ENCODE measurements around the gene NOCT.
"Not testable (repeated sequence)": the region's sequence is repeated elsewhere in the genome, so short reads cannot be mapped to it uniquely, and the experiment has no call there.

NOCT gene

DNA sequence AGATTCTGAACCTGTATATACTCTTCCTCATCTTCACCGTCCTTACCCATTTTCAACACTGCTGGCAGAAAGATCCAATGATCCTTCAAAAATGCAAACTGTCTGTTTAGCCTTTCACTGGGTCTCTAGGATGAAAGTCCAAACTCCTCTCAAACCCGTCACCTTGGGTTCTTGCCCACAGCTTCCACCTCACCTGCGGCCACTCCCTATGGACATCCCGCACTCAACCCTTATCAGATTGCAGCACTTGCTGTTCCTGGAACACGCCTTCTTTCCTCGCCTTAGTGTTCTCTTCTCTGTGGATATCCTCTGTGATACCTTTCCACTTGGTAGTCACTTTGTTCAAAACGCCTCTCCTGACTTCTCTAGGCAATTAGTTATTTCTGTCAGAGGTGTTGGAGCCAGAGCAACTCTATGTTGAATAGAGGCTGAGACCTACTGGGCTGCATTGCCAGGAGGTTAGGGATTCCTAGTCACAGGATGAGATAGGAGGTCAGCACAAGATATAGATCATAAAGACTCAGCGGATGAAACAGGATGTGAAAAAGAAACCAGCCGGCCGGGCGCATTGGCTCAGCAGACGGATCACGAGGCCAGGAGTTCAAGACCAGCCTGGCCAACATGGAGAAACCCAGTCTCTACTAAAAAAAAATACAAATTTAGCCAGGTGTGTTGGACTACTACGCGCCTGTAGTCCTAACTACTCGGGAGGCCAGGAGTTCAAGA is 4.2 kb upstream of the NOCT start:
- no peak for DNase-seq

DNA sequence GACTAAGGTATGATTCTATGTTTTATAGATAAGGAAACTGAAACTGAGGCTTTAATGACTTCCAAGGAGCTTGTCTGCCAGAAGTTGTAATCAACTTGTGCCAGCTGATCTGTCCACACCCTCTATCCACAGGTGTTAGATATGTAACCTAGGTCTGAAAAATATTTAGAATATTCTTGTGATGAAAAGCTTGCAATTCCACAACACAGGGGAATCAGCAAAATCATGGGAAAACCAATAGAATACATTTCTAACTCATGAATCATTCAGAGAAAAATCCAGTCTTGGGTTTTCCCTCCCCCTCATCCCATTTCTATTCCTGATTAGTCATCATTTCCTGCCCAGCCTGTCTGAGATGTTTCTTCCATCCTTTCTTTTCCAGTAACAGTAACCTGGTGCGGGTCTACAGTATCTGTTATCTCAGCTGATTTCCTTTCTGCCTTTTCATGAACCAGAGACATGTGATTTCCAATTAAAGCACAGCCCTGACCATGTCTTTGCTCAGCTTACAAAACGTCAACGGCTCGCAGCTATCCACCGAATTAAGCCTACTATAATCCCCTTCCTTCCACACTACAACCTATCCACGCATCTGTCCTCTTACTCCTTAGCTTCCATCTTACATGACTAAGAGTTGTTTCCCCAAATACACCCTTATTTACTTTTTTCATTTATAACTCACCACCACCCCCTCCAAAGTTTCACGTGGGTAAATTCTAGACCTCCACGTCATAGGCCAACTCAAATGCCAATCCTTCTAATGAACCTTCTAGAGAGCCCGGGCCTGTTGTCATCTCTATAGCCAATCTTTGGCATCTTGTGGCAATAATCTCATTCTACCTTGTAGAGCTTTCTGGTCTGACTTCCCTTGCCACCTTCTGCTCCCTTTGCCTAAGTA is 961 bp upstream of the NOCT start:
- DNase-seq, result peak; percentile 14

DNA sequence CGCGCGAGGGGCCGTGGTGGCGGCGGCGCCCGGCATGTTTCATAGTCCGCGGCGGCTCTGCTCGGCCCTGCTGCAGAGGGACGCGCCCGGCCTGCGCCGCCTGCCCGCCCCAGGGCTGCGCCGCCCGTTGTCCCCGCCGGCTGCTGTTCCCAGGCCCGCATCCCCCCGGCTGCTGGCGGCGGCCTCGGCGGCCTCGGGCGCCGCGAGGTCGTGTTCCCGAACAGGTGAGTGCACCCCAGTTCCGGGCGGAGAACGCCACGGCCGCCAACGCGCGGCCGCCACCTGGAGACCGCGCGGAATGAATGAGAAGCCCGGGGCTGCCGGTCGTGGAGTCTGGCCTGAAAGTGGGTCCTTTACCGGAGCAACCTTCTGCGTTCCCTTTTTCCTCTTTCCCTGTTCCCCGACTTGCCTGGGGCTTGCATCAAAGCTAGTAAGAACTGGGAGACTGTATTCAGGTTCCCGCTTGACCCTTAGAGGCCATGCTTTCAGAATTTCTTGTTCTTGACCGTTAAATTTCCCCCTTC is 429 bp downstream of the NOCT start:
- DNase-seq, result no peak

GRCh38 chr4:139017861-139018260 is 2.3 kb downstream of the NOCT start:
- no peak for DNase-seq

GRCh38 chr4:139018501-139018900 is 2.9 kb downstream of the NOCT start:
- DNase-seq, result no peak

GRCh38 chr4:139018971-139019758 is 3.6 kb downstream of the NOCT start:
- DNase-seq, result no peak

GRCh38 chr4:139020384-139020783 is 4.8 kb downstream of the NOCT start:
- DNase-seq, result no peak

DNA sequence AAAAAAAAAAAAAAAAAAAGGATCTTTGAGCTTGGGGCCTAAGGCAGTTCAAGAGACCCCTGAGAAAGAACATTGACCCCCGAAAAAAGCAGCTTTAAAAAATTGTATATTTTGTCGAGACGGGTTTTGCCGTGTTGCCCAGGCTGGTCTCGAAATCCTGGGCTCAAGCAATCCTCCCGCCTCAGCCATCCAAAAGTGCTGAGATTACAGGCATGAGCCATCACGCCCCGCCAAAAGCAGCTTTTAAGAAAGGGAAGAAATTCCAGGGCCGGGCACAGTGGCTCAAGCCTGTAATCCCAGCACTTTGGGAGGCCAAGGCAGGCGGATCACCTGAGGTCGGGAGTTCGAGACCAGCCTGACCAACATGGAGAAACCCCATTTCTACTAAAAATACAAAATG is 5.5 kb downstream of the NOCT start:
- DNase-seq, result not testable (repeated sequence)

GRCh38 chr4:139022835-139023234 is 7.3 kb downstream of the NOCT start:
- DNase-seq, result no peak

DNA sequence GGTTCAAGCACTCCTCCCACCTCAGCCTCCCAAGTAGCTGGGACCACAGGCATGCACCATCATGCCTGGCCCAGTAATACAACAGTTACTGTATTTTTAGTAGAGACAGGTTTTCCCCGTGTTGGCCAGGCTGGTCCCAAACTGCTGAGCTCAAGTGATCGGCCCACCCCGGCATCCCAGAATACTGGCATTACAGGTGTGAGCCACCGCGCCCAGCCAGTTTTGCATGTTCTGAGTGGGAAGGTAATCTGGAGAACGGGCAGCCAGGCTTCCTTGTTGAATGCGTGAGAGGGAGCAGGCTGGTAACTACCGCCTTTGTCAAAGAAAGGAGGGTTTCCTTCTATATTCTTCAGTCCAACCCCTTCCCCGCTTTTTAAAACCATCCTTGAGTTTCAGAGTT is 9.1 kb downstream of the NOCT start:
- no peak for DNase-seq

GRCh38 chr4:139025841-139026240 is 10.3 kb downstream of the NOCT start:
- no peak for DNase-seq

DNA sequence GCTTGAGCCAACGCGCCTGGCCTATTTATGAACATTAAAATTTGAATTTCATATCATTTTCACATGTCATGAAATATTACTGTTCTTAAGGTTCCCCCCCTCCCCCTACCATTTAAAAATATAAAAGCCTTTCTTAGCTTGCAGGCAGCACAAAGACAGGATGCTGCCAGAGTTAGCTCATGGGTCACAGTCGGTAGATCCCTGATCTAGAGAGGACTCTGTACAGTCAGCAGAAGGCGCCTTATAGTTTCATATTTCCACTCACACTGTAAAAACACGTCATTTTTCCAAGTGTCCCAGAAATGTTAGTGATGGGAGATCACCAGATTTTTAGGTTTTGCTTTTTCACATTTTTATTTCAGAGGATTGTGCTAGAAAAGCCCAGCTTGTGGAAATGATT is 12.2 kb downstream of the NOCT start:
- no peak for DNase-seq

DNA sequence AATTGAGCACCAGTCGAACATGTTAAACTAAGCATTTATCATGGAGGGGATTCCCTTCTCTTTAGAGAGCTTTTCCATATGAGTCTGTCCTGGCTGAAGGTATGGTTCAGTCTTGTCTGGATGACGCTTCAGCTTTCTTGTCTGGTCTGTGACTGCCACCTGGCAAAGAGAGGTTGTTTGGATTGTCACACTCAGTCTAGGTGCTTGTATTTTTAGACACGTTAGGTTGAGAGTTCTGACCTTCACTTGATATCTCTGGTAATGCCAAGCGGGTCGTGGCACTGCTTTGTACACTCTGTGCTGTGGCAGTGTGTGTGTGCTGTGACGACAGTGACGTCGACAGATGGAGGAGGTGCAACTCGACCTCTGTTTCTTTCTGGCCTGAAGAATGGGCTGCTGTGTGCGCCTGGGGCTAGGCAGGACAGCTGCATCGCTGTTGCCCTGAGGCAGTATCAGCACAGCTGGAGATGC is 12.6 kb downstream of the NOCT start:
- no peak for DNase-seq

DNA sequence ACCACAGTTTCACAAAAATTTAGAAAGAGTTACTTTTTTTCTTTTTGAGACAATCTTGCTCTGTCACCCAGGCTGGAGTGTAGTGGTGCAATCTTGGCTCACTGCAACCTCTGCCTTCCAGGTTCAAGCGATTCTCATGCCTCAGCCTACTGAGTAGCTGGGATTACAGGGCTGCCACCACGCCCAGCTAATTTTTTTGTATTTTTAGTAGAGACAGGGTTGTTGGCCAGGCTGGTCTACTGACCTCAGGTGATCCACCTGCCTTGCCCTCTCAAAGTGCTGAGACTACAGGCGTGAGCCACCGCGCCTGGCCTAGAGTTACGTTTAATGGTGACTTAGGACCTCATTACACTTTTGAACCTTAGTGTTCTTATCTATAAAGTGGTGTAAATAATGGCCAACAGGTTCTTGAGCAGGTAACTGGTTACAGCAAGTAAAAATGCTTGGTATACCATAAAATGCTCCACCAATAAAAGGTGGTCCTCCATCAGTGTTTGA is 14.3 kb downstream of the NOCT start:
- not testable (repeated sequence) for DNase-seq

DNA sequence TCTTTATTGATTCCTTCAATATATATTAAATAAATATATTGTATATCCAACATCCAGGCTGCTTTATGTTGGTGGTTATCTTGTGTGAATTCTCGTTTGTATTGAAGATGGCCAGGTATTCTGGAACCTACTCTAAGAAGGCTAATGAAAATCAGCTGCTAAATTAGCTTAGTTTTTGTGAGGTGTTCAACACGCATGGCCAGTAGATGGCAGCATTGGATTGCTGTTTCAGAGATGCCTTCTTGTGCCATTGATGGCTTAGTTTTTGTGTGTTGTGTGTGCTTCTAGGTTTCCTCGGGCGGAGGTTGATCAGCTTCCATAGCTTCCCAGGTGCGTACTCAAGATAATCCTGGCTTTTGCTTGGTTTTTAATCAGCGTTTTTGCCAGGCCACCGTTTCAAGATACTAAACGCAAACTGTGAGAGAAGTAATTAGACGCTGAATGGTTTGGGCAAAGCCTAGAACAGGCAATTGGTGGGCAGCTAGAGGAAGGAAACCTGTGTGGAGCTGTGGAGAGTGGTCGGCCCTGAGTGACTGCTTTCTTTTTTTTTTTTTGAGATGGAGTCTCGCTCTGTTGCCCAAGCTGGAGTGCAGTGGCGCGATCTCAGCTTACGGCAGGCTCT is 15.1 kb downstream of the NOCT start:
- DNase-seq, result peak; percentile 85

DNA sequence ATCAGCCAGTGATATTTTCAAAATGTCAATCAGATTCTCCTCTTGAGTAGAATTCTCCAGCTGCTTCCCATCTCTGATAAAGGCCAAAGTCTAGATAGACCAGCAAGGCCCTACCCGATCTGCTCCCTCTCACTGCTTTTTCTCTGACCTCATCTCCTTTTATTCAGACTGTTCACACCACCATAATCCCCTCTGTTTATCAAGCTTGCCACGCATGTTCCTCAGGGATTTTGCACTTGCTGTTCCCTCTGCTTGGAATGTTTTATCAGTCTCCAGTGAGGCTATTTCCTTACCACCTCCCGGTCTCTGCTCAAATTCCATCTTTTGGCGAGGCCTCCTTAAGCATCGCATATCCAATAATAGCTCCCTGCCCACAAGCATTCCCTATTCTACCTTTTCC is 20.1 kb downstream of the NOCT start:
- DNase-seq, result no peak

DNA sequence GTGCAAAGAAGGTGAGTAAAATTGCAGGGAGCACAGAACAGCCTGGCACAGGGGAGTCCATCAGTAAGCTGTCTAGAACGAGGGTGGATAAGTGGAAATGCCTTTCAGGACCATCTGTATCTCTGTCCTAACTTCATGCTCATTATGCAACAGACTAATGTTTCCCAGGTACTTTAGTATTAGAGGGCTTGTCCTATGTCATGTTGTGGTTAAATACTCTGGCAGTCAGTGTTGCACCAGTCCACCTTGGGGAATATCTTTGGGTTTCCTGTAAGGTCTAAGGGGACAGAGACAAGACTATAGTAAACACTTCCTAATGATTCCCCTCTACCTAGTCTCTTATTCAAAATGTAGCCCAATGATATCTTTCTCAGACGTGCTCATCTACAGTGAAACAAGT is 21.3 kb downstream of the NOCT start:
- no peak for DNase-seq

- no peak for DNase-seq
These were observed 23.4 kb downstream of the NOCT start for GRCh38 chr4:139038874-139039443.

GRCh38 chr4:139042981-139043460 is 27.4 kb downstream of the NOCT start:
- no peak for DNase-seq

GRCh38 chr4:139044291-139044690 is 28.7 kb downstream of the NOCT start:
- DNase-seq, result no peak

- DNase-seq, result no peak
These were observed 32.4 kb downstream of the NOCT start for GRCh38 chr4:139048026-139048425.

DNA sequence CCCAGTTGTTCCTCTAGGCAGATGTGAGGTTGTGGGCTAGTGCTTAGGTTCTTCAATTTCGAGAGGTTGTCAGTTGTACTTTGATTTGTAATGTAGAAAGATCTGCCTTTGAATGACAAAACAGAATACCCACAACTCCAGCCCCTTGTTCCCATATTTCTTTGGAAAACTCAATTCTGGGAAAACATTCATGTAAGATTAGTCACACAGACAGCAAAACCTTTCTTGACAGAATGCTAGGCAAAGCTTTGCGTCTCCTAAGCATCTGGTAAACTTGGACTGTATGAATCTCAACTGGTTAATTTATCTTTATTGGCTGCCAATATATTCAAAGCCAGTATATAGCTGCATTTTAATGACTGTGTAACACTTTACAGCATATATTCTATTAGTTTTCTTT is 34.9 kb downstream of the NOCT start:
- no peak for DNase-seq

Data from CD4-positive, alpha-beta T cell treated with Interleukin-10 for 1 hour (primary cell).